HUES6 (cell line): ENCODE results near the gene ONECUT2.
A peak's percentile ranks its signal among the peaks of the same experiment; 100 is the strongest.
"Not testable (repeated sequence)": the region's sequence is repeated elsewhere in the genome, so short reads cannot be mapped to it uniquely, and the experiment has no call there.

Experiments
- H3K27ac ChIP-seq: 2 replicates; pipeline ENCODE4 v1.7.0; 2013; ENCODE audit warnings: low read depth, mild to moderate bottlenecking, low read length, inconsistent platforms
- H3K27me3 ChIP-seq: 2 replicates; pipeline ENCODE4 v1.6.1; 2013; ENCODE audit warnings: low read length; ENCODE audit not compliant: control insufficient read depth, insufficient read depth
- H3K36me3 ChIP-seq: 2 replicates; pipeline ENCODE4 v1.6.1; 2013; ENCODE audit warnings: low read length; ENCODE audit not compliant: control insufficient read depth, insufficient read depth
- H3K4me1 ChIP-seq: 2 replicates; pipeline ENCODE4 v1.6.1; 2013; ENCODE audit warnings: low read length; ENCODE audit not compliant: control insufficient read depth, insufficient read depth
- H3K4me3 ChIP-seq: 2 replicates; pipeline ENCODE4 v1.5.1; 2013; ENCODE audit warnings: low read depth, low read length
- H3K9ac ChIP-seq: one replicate; pipeline ENCODE4 v1.6.1; 2013; ENCODE audit warnings: mild to moderate bottlenecking, low read length
- H3K9me3 ChIP-seq: 2 replicates; pipeline ENCODE4 v1.6.1; 2013; ENCODE audit warnings: low read depth, low read length; ENCODE audit not compliant: control insufficient read depth, insufficient read depth

ONECUT2 gene

GRCh38 chr18:57434536-57435494 is at the start of gene ONECUT2:
ONECUT2 (plus strand) TSS chr18:57435374; CDS start chr18:57435717, 343 bp downstream.
- no peaks in the 10 kb centered on the region for H3K36me3 ChIP-seq
- H3K27me3 ChIP-seq: peaks cover 95% of the 10 kb centered on the region
- no peak within 1 kb of the TSS for H3K9ac ChIP-seq
- no peak within 1 kb of the TSS for H3K27ac ChIP-seq
- no peaks in the 10 kb centered on the region for H3K9me3 ChIP-seq
- peak within 1 kb of the TSS; percentile 90 for H3K4me3 ChIP-seq
- H3K4me1 ChIP-seq: peaks cover 69% of the 10 kb centered on the region

DNA sequence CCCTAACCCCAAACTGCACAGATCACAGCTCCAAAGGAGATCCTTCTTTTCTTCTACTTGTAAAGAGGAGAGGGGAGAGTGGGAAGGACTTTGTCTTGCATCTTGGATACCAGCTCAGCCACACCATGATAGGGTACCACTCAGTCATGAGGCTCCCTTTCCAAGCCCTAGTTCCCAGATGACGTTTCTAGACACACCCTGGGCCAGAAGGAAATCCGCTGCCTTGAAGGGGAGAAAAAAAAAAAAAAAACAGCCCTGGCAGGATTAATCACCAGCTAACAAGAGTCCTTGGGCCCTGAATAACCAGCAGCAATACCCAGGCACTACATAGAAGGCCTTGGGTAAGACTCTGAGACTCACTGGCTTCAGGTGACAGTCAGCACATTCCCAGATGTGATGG is 45.9 kb upstream of the ONECUT2 start:
- no peaks in the 10 kb centered on the region for H3K27me3 ChIP-seq
- H3K4me3 ChIP-seq: no peak overlapping the region
- H3K27ac ChIP-seq: no peak overlapping the region
- H3K36me3 ChIP-seq: no peaks in the 10 kb centered on the region
- H3K4me1 ChIP-seq: no peaks in the 10 kb centered on the region
- no peaks in the 10 kb centered on the region for H3K9me3 ChIP-seq
- H3K9ac ChIP-seq: no peak overlapping the region

- H3K4me1 ChIP-seq: no peaks in the 10 kb centered on the region
- no peak overlapping the region for H3K4me3 ChIP-seq
- no peaks in the 10 kb centered on the region for H3K27me3 ChIP-seq
- H3K36me3 ChIP-seq: no peaks in the 10 kb centered on the region
- H3K9ac ChIP-seq: no peak overlapping the region
- no peaks in the 10 kb centered on the region for H3K9me3 ChIP-seq
- no peak overlapping the region for H3K27ac ChIP-seq
These were observed 45.1 kb upstream of the ONECUT2 start for GRCh38 chr18:57390044-57390443.

- H3K27ac ChIP-seq, H3K4me3 ChIP-seq, H3K9me3 ChIP-seq, H3K4me1 ChIP-seq, H3K36me3 ChIP-seq, H3K9ac ChIP-seq, H3K27me3 ChIP-seq: not testable (repeated sequence)
These were observed 40.4 kb upstream of the ONECUT2 start for GRCh38 chr18:57394749-57395148.

- not testable (repeated sequence) for H3K27ac ChIP-seq, H3K4me1 ChIP-seq, H3K36me3 ChIP-seq, H3K9me3 ChIP-seq, H3K4me3 ChIP-seq, H3K9ac ChIP-seq
- peaks cover 13% of the 10 kb centered on the region; the same call in 1 of the 2 replicates for H3K27me3 ChIP-seq
These were observed 38.3 kb upstream of the ONECUT2 start for GRCh38 chr18:57396831-57397230.

- no peak overlapping the region for H3K9ac ChIP-seq
- H3K36me3 ChIP-seq: no peaks in the 10 kb centered on the region
- H3K4me1 ChIP-seq: no peaks in the 10 kb centered on the region
- H3K27me3 ChIP-seq: peaks cover 13% of the 10 kb centered on the region; the same call in 1 of the 2 replicates
- no peak overlapping the region for H3K27ac ChIP-seq
- H3K4me3 ChIP-seq: no peak overlapping the region
- no peaks in the 10 kb centered on the region for H3K9me3 ChIP-seq
These were observed 37.6 kb upstream of the ONECUT2 start for GRCh38 chr18:57397440-57398132.

GRCh38 chr18:57404345-57404744 is 30.8 kb upstream of the ONECUT2 start:
- Histone ChIP-seq H3K27ac (no peak overlapping the region), H3K4me1 (no peaks in the 10 kb centered on the region)

GRCh38 chr18:57409650-57410049 is 25.5 kb upstream of the ONECUT2 start:
- H3K4me1 ChIP-seq: no peaks in the 10 kb centered on the region

More at GRCh38 chr18:57404345-57404744, 30.8 kb upstream of the ONECUT2 start:
- no peak overlapping the region for H3K4me3 ChIP-seq
- peaks cover 10% of the 10 kb centered on the region; the same call in 1 of the 2 replicates for H3K27me3 ChIP-seq
- H3K9me3 ChIP-seq: no peaks in the 10 kb centered on the region
- no peaks in the 10 kb centered on the region for H3K36me3 ChIP-seq
- H3K9ac ChIP-seq: no peak overlapping the region

GRCh38 chr18:57410749-57411148 is 24.4 kb upstream of the ONECUT2 start:
- peaks cover 14% of the 10 kb centered on the region for H3K27me3 ChIP-seq
- no peak overlapping the region for H3K4me3 ChIP-seq
- H3K27ac ChIP-seq: no peak overlapping the region
- H3K4me1 ChIP-seq: no peaks in the 10 kb centered on the region
- no peaks in the 10 kb centered on the region for H3K36me3 ChIP-seq
- H3K9me3 ChIP-seq: no peaks in the 10 kb centered on the region
- H3K9ac ChIP-seq: no peak overlapping the region

More at GRCh38 chr18:57409650-57410049, 25.5 kb upstream of the ONECUT2 start:
- Histone ChIP-seq H3K27me3 (peaks cover 9% of the 10 kb centered on the region), H3K27ac (no peak overlapping the region), H3K4me3 (no peak overlapping the region), H3K9ac (no peak overlapping the region), H3K9me3 (no peaks in the 10 kb centered on the region), H3K36me3 (no peaks in the 10 kb centered on the region)

- Histone ChIP-seq H3K4me1 (no peaks in the 10 kb centered on the region), H3K27me3 (peaks cover 26% of the 10 kb centered on the region), H3K9ac (no peak overlapping the region), H3K36me3 (no peaks in the 10 kb centered on the region), H3K27ac (no peak overlapping the region), H3K4me3 (no peak overlapping the region), H3K9me3 (no peaks in the 10 kb centered on the region)
These were observed 18.6 kb upstream of the ONECUT2 start for GRCh38 chr18:57416542-57416941.

GRCh38 chr18:57422313-57422872 is 12.8 kb upstream of the ONECUT2 start:
- no peak overlapping the region for H3K9ac ChIP-seq
- H3K4me3 ChIP-seq: no peak overlapping the region
- H3K27ac ChIP-seq: no peak overlapping the region

More at GRCh38 chr18:57422313-57422872, 12.8 kb upstream of the ONECUT2 start:
- H3K4me1 ChIP-seq: 0 out of 2 replicates have a peak, but pooled peaks cover 3% of the 10 kb centered on the region
- H3K27me3 ChIP-seq: peaks cover 24% of the 10 kb centered on the region
- H3K36me3 ChIP-seq: no peaks in the 10 kb centered on the region
- H3K9me3 ChIP-seq: no peaks in the 10 kb centered on the region
